HG03571 (cell line): ENCODE data around the gene TAF1D.
A peak's percentile ranks its signal among the peaks of the same experiment; 100 is the strongest.

Experiments
- ATAC-seq: cut with Tn5 transposase; IDR thresholded peaks from one replicate; pipeline ENCODE4 v1.9.1; 2021; ENCODE audit not compliant: unreplicated experiment

The TAF1D gene

GRCh38 chr11:93727985-93728791 lies 13.1 kb downstream of the TAF1D start:
- no peak for ATAC-seq

GRCh38 chr11:93724089-93724488 lies 17.2 kb downstream of the TAF1D start:
- no peak for ATAC-seq

- no peak for ATAC-seq
Observed at GRCh38 chr11:93720522-93720921, 20.8 kb downstream of the TAF1D start.

GRCh38 chr11:93719310-93719709 lies 22.0 kb downstream of the TAF1D start:
- no peak for ATAC-seq

- ATAC-seq: peak; percentile 89
Observed at GRCh38 chr11:93718057-93718563, 23.2 kb downstream of the TAF1D start.

- ATAC-seq: no peak
Observed at GRCh38 chr11:93717501-93717900, 23.8 kb downstream of the TAF1D start.

GRCh38 chr11:93715797-93716396 lies 25.4 kb downstream of the TAF1D start:
- ATAC-seq: no peak

- no peak for ATAC-seq
Observed at GRCh38 chr11:93712678-93713077, 28.6 kb downstream of the TAF1D start.

- ATAC-seq: no peak
Observed at GRCh38 chr11:93710239-93710638, 31.1 kb downstream of the TAF1D start.

- no peak for ATAC-seq
Observed at GRCh38 chr11:93704237-93704636, 37.1 kb downstream of the TAF1D start.

GRCh38 chr11:93700830-93701229 lies 40.5 kb downstream of the TAF1D start:
- ATAC-seq: no peak

- no peak for ATAC-seq
Observed at GRCh38 chr11:93697611-93698010, 43.7 kb downstream of the TAF1D start.

GRCh38 chr11:93694557-93694956 lies 46.7 kb downstream of the TAF1D start:
- no peak for ATAC-seq

GRCh38 chr11:93694109-93694508 lies 47.2 kb downstream of the TAF1D start:
- no peak for ATAC-seq

GRCh38 chr11:93689240-93689639 lies 52.1 kb downstream of the TAF1D start:
- ATAC-seq: no peak

GRCh38 chr11:93686812-93687211 lies 54.5 kb downstream of the TAF1D start:
- ATAC-seq: no peak

GRCh38 chr11:93686226-93686625 lies 55.1 kb downstream of the TAF1D start:
- ATAC-seq: no peak
